ENCODE data around the gene IL13. TPM values are rescaled to one million over a fixed set of nuclear protein-coding genes. Genes with fewer than 3 reads are reported as not detected.

IL13 gene
- total RNA-seq (2021) (not detected in 2 replicates), Bru-seq, nascent RNA (not detected), BruChase-seq, experiment 1, labeled RNA remaining after a 2-hour chase (not detected), BruChase-seq, experiment 2, labeled RNA remaining after a 6-hour chase (not detected)
- long read RNA-seq, result 0 reads

DNA sequence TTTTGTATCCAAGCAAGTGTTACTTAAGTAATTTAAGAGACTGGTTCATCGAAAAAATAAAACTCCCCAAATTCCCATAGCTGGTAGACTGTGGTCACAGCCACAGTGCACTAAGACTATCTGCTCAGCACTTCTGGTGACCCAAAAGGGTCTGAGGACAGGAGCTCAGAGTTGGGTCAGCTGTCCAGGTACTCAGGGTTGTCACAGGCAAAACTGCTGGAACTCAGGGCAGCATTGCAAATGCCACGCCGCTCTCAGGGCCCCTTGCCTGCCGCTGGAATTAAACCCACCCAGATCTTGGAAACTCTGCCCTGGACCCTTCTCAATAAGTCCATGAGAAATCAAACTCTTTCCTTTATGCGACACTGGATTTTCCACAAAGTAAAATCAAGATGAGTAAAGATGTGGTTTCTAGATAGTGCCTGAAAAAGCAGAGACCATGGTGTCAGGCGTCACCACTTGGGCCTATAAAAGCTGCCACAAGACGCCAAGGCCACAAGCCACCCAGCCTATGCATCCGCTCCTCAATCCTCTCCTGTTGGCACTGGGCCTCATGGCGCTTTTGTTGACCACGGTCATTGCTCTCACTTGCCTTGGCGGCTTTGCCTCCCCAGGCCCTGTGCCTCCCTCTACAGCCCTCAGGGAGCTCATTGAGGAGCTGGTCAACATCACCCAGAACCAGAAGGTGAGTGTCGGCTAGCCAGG, at the start of gene IL13:
IL13 (plus strand) TSS at position 498 of the 705 bp plus-strand sequence; CDS start at position 512, 14 bp downstream.
- Histone ChIP-seq H3K4me1 (ENCODE audit: insufficient read depth, low read length, poor library complexity, severe bottlenecking) (peaks cover 5% of the 10 kb centered on the region), H3K36me3 (ENCODE audit: insufficient read depth, low read length, poor library complexity, severe bottlenecking) (no peaks in the 10 kb centered on the region), H3K27ac (ENCODE audit: low read depth, low read length, poor library complexity, severe bottlenecking) (no peak within 1 kb of the TSS), H3K9me3 (ENCODE audit: low read depth, low read length, poor library complexity, severe bottlenecking) (no peaks in the 10 kb centered on the region), H3K27me3 (replicated peaks; ENCODE audit: insufficient read depth, low read depth, low read length, poor library complexity) (no peaks in the 10 kb centered on the region), H3K4me3 (ENCODE audit: low read depth, low read length, poor library complexity, severe bottlenecking) (no peak within 1 kb of the TSS)
- no peak for TF ChIP-seq EZH2 (IDR thresholded peaks at IDR 0.05; ENCODE audit: borderline replicate concordance, low read depth, low read length, poor library complexity, severe bottlenecking)
- TF ChIP-seq, protein P1, sequence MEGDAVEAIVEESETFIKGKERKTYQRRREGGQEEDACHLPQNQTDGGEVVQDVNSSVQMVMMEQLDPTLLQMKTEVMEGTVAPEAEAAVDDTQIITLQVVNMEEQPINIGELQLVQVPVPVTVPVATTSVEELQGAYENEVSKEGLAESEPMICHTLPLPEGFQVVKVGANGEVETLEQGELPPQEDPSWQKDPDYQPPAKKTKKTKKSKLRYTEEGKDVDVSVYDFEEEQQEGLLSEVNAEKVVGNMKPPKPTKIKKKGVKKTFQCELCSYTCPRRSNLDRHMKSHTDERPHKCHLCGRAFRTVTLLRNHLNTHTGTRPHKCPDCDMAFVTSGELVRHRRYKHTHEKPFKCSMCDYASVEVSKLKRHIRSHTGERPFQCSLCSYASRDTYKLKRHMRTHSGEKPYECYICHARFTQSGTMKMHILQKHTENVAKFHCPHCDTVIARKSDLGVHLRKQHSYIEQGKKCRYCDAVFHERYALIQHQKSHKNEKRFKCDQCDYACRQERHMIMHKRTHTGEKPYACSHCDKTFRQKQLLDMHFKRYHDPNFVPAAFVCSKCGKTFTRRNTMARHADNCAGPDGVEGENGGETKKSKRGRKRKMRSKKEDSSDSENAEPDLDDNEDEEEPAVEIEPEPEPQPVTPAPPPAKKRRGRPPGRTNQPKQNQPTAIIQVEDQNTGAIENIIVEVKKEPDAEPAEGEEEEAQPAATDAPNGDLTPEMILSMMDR (conservative IDR thresholded peaks at IDR 0.05; ENCODE audit: low read depth, low read length), result no peak
- ChIA-PET POLR2A (ENCODE audit: low non-redundant PET) (no interaction called here), CTCF (no interaction called here)
- intact Hi-C loops (cut with micrococcal nuclease; ENCODE audit: unreplicated experiment), result no loop called here
- DNase-seq (ENCODE audit: low spot score), result no peak
- no TSS peak for BruUV-seq (replicated peaks)

DNA sequence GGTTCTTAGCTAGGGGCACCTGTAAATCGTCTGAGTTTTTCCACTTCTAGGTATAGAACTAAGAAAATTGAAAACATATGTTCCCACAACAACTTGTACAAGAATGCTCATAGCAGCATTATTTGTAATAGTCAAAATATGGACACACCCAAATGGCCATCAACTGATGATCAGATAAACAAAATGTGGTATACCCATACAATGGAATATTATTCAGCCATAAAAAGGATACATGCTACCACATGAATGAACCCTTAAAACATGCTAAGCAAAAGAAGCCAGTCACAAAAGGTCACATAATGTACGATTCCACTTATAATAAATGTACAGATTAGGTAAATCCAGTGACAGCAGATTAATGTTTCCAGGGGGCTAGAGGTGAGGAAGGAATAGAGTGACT, 46.0 kb upstream of the IL13 start:
- no peak overlapping the region for H3K27ac ChIP-seq (ENCODE audit: low read depth, low read length, poor library complexity, severe bottlenecking)
- no TSS peak for BruUV-seq (replicated peaks)
- H3K9me3 ChIP-seq (ENCODE audit: low read depth, low read length, poor library complexity, severe bottlenecking), result no peaks in the 10 kb centered on the region
- no peak overlapping the region for H3K4me3 ChIP-seq (ENCODE audit: low read depth, low read length, poor library complexity, severe bottlenecking)
- H3K4me1 ChIP-seq (ENCODE audit: insufficient read depth, low read length, poor library complexity, severe bottlenecking), result no peaks in the 10 kb centered on the region
- peaks cover 40% of the 10 kb centered on the region for H3K36me3 ChIP-seq (ENCODE audit: insufficient read depth, low read length, poor library complexity, severe bottlenecking)
- H3K27me3 ChIP-seq (replicated peaks; ENCODE audit: insufficient read depth, low read depth, low read length, poor library complexity), result no peaks in the 10 kb centered on the region
- POLR2A ChIA-PET (ENCODE audit: low non-redundant PET), result no interaction called here
- intact Hi-C loops (cut with micrococcal nuclease; ENCODE audit: unreplicated experiment), result no loop called here
- CTCF ChIA-PET, result no interaction called here
- DNase-seq (ENCODE audit: low spot score), result no peak
- no peak for TF ChIP-seq EZH2 (IDR thresholded peaks at IDR 0.05; ENCODE audit: borderline replicate concordance, low read depth, low read length, poor library complexity, severe bottlenecking)
- TF ChIP-seq, protein P1 (conservative IDR thresholded peaks at IDR 0.05; ENCODE audit: low read depth, low read length), result no peak

DNA sequence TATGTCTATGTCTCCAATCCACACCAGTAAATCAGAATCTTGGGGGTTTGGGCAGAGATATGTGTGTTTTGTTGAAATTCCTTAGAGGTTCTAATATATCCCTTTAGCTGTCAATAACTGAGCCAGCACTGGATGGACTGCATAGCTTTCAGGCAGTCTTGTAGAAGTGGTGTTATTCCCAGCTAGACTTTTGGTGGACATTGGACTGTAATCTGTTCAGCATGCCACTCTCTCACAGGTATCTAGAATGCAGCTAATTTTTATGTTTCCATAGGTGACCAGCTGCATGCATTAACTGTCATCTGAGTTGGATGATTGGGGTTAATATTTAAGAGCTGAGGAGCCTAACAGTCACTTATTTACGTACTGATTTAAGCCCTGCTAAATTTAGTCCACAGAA, 45.1 kb upstream of the IL13 start:
- Histone ChIP-seq H3K4me1 (ENCODE audit: insufficient read depth, low read length, poor library complexity, severe bottlenecking) (no peaks in the 10 kb centered on the region), H3K9me3 (ENCODE audit: low read depth, low read length, poor library complexity, severe bottlenecking) (no peaks in the 10 kb centered on the region), H3K36me3 (ENCODE audit: insufficient read depth, low read length, poor library complexity, severe bottlenecking) (peaks cover 46% of the 10 kb centered on the region), H3K27me3 (replicated peaks; ENCODE audit: insufficient read depth, low read depth, low read length, poor library complexity) (no peaks in the 10 kb centered on the region), H3K27ac (ENCODE audit: low read depth, low read length, poor library complexity, severe bottlenecking) (no peak overlapping the region), H3K4me3 (ENCODE audit: low read depth, low read length, poor library complexity, severe bottlenecking) (no peak overlapping the region)
- BruUV-seq (replicated peaks), result no TSS peak
- intact Hi-C loops (cut with micrococcal nuclease; ENCODE audit: unreplicated experiment), result no loop called here
- TF ChIP-seq, protein P1 (conservative IDR thresholded peaks at IDR 0.05; ENCODE audit: low read depth, low read length), result no peak
- TF ChIP-seq EZH2 (IDR thresholded peaks at IDR 0.05; ENCODE audit: borderline replicate concordance, low read depth, low read length, poor library complexity, severe bottlenecking), result no peak
- DNase-seq (ENCODE audit: low spot score), result no peak
- POLR2A ChIA-PET (ENCODE audit: low non-redundant PET), result no interaction called here
- CTCF ChIA-PET, result interaction anchor here (0.6 kb wide), 1 partner anchor 228 kb away, joined by 3 read pairs; no protein-coding TSS in a partner anchor
